BLaER1 treated with 17β-estradiol and CSF1 and Interleukin-3, amounts not matched to agents 10 nM and 100 nM (cell line): ENCODE results near the gene ARHGAP8.
"Not testable (repeated sequence)": the region's sequence is repeated elsewhere in the genome, so short reads cannot be mapped to it uniquely, and the experiment has no call there.

Experiments used
- H3K27ac ChIP-seq, 11 experiments: shearing (Covaris generic); formaldehyde crosslinking; 2 replicates each; pipeline ENCODE4 v1.8.1; 2022
- H3K27me3 ChIP-seq, 11 experiments: shearing (Covaris generic); formaldehyde crosslinking; 2 replicates each; pipeline ENCODE4 v1.8.1; 2022
- H3K36me3 ChIP-seq, 11 experiments: shearing (Covaris generic); formaldehyde crosslinking; 2 replicates each; pipeline ENCODE4 v1.8.1; 2022
- H3K4me1 ChIP-seq, 10 experiments: shearing (Covaris generic); formaldehyde crosslinking; 2 replicates each; pipeline ENCODE4 v1.8.1; 2022
- H3K4me2 ChIP-seq, 11 experiments: shearing (Covaris generic); formaldehyde crosslinking; 2 replicates each; pipeline ENCODE4 v1.8.1; 2022
- H3K4me3 ChIP-seq, 10 experiments: shearing (Covaris generic); formaldehyde crosslinking; 2 replicates each; pipeline ENCODE4 v1.8.1; 2022
- H3K9ac ChIP-seq, 11 experiments: shearing (Covaris generic); formaldehyde crosslinking; 2 replicates each; pipeline ENCODE4 v1.8.1; 2022
- H3K9me3 ChIP-seq, 11 experiments: shearing (Covaris generic); formaldehyde crosslinking; replicated peaks in 1 of 11; 2 replicates each; pipeline ENCODE4 v1.8.1; 2022
- H4K20me1 ChIP-seq, 11 experiments: shearing (Covaris generic); formaldehyde crosslinking; 2 replicates each; pipeline ENCODE4 v1.8.1; 2022
- Cebpa-rat ChIP-seq, 11 experiments: shearing (Covaris generic); IDR thresholded peaks; 2 replicates each; pipeline ENCODE4 v1.8.1; 2022

ARHGAP8 gene

GRCh38 chr22:44793106-44793505 is 40.7 kb downstream of the ARHGAP8 start:
- TF ChIP-seq Cebpa-rat (IDR thresholded peaks at IDR 0.05): no peak
- no peaks in the 10 kb centered on the region for H3K9me3 ChIP-seq
- H3K4me1 ChIP-seq: no peaks in the 10 kb centered on the region
- H3K36me3 ChIP-seq: no peaks in the 10 kb centered on the region
- H3K4me2 ChIP-seq: no peak overlapping the region
- H3K9ac ChIP-seq: no peak overlapping the region
- no peaks in the 10 kb centered on the region; a peak in 1 of 22 replicates for H4K20me1 ChIP-seq
- no peaks in the 10 kb centered on the region for H3K27me3 ChIP-seq
- H3K4me3 ChIP-seq: no peak overlapping the region
- H3K27ac ChIP-seq: no peak overlapping the region

- Histone ChIP-seq H3K27me3 (no peaks in the 10 kb centered on the region), H3K27ac (no peak overlapping the region)
- no peak for TF ChIP-seq Cebpa-rat (IDR thresholded peaks at IDR 0.05)
Observed at GRCh38 chr22:44793506-44794172, 41.3 kb downstream of the ARHGAP8 start.

GRCh38 chr22:44795701-44796630 is 43.6 kb downstream of the ARHGAP8 start:
- Histone ChIP-seq H4K20me1 (peaks cover 0 to 12% (median 0%) of the 10 kb centered on the region in 11 experiments; a peak in 1 of 22 replicates), H3K4me2 (no peak overlapping the region), H3K36me3 (no peaks in the 10 kb centered on the region), H3K9me3 (no peaks in the 10 kb centered on the region), H3K4me3 (no peak overlapping the region), H3K4me1 (no peaks in the 10 kb centered on the region), H3K9ac (no peak overlapping the region), H3K27me3 (no peaks in the 10 kb centered on the region), H3K27ac (no peak overlapping the region)
- no peak for TF ChIP-seq Cebpa-rat (IDR thresholded peaks at IDR 0.05)

More at GRCh38 chr22:44793506-44794172, 41.3 kb downstream of the ARHGAP8 start:
- Histone ChIP-seq H3K4me2 (no peak overlapping the region), H3K36me3 (no peaks in the 10 kb centered on the region), H3K4me3 (no peak overlapping the region), H3K9ac (no peak overlapping the region), H4K20me1 (peaks cover 0 to under 1% (median 0%) of the 10 kb centered on the region in 11 experiments; a peak in 1 of 22 replicates), H3K9me3 (no peaks in the 10 kb centered on the region), H3K4me1 (no peaks in the 10 kb centered on the region)

- Histone ChIP-seq H3K4me1 (no peaks in the 10 kb centered on the region; a peak in 1 of 20 replicates), H3K9me3 (no peaks in the 10 kb centered on the region), H3K36me3 (no peaks in the 10 kb centered on the region), H3K4me2 (no peak overlapping the region), H3K9ac (no peak overlapping the region), H3K4me3 (no peak overlapping the region), H3K27ac (no peak overlapping the region), H4K20me1 (peaks cover 0 to 12% (median 0%) of the 10 kb centered on the region in 11 experiments; a peak in 1 of 22 replicates), H3K27me3 (no peaks in the 10 kb centered on the region)
- TF ChIP-seq Cebpa-rat (IDR thresholded peaks at IDR 0.05): no peak
Observed at GRCh38 chr22:44797181-44797725, 44.9 kb downstream of the ARHGAP8 start.

DNA sequence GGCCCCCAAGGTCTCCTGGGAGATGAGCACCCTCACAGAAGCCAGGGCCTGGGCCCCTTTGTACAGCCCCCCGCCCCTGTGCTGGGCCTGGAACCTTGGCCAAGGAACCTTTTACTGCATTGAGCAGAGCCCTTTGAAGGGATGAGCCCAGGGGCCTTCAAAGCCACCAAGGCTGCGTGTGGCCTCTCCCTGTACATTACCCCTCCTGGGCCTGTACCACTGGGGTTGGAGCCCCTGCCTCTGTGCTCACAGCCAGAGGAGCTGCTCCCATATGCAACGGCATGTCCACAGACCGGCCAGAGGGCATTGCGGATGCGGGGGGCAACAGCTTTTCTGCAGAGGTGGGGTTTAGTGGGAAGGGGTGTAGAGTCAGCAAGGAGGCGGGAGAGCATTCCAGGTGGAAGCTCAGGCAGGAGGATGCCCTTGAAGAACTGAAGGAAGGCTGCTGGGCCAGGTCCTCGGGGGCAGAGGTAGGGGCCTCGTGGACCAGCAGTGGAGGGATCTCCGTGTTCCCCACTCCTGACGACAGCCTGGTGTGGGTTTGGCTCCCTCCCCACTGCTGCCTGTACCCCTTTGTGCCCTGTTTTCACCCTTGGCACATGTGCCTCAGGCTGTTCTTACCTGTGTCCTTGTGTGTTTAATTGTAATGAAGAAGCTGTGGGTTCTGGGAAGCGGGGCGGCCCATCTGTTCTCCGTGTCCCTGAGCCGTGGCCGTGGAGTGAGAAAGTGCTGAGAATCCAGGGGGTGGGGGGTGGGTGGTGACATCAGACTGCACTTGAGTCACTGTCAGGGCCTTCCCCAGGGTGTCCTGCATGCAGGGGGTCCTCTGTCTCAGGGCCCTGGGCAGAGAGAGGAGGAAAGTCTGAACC is 46.9 kb downstream of the ARHGAP8 start:
- no peaks in the 10 kb centered on the region for H3K36me3 ChIP-seq
- H3K9me3 ChIP-seq: no peaks in the 10 kb centered on the region
- TF ChIP-seq Cebpa-rat (IDR thresholded peaks at IDR 0.05): no peak
- no peak overlapping the region for H3K27ac ChIP-seq
- H3K9ac ChIP-seq: no peak overlapping the region
- H3K4me3 ChIP-seq: no peak overlapping the region
- H3K4me2 ChIP-seq: no peak overlapping the region
- peaks cover 0 to 12% (median 0%) of the 10 kb centered on the region in 11 experiments; a peak in 1 of 22 replicates for H4K20me1 ChIP-seq
- H3K27me3 ChIP-seq: no peaks in the 10 kb centered on the region
- H3K4me1 ChIP-seq: peaks cover 0 to 8% (median 0%) of the 10 kb centered on the region in 10 experiments; a peak in 4 of 20 replicates

DNA sequence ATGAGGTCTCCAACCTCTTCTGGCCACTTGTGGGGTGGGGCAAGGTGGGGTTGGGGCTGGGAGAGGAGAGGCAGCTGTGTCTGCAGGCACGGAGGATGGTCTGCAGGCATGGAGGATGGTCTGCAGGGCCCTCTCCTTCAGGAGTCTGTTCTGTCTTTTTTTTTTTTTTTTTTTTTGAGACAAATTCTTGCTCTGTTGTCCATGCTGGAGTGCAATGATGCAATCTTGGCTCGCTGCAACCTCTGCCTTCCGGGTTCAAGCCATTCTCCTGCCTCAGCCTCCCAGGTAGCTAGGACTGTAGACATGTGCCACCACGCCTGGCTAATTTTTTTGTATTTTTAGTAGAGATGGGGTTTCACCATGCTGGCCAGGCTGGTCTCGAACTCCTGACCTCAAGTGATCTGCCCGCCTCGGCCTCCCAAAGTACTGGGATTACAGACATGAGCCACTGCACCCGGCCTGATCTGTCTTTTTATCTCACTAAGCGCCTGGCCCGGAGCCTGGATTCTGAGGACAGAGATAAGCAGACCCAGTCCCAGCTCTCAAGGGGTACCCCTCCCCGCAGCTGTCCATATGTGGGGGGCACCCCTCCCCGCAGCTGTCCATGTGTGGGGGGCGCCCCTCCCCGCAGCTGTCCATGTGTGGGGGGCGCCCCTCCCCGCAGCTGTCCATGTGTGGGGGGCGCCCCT is 47.7 kb downstream of the ARHGAP8 start:
- H3K9me3 ChIP-seq, H3K4me3 ChIP-seq, H3K36me3 ChIP-seq, H3K27ac ChIP-seq, H3K27me3 ChIP-seq, H3K4me1 ChIP-seq, H3K9ac ChIP-seq, H3K4me2 ChIP-seq: not testable (repeated sequence)
- peaks cover 0 to 12% (median 0%) of the 10 kb centered on the region in 11 experiments; a peak in 1 of 22 replicates for H4K20me1 ChIP-seq

DNA sequence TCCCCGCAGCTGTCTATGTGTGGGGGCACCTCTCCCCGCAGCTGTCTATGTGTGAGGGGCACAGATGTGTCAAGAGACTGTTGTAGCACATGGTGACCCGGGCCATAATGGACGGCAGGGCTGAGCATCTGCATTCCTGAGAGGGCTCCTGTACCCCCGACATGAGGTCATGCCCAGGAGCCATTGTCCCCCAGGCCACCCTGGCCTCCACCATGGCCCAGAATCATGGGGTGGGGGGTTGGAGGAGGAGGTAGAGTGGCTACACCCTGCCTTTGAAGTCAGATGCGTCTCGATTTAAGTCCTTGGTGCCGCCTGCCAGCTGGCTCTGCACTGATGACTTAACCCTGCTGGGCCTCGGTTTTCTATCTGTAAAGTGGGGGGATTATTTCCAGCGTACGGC is 49.1 kb downstream of the ARHGAP8 start:
- 0 out of 22 replicates have a peak, but pooled peaks cover 0 to 12% (median 0%) of the 10 kb centered on the region in 11 experiments for H4K20me1 ChIP-seq
- H3K27ac ChIP-seq: no peak overlapping the region
- no peaks in the 10 kb centered on the region for H3K36me3 ChIP-seq
- no peaks in the 10 kb centered on the region for H3K27me3 ChIP-seq
- H3K4me1 ChIP-seq: peaks cover 0 to 8% (median 0%) of the 10 kb centered on the region in 10 experiments; a peak in 4 of 20 replicates
- H3K4me3 ChIP-seq: no peak overlapping the region
- no peak for TF ChIP-seq Cebpa-rat (IDR thresholded peaks at IDR 0.05)
- no peak overlapping the region for H3K9ac ChIP-seq
- no peak overlapping the region for H3K4me2 ChIP-seq
- H3K9me3 ChIP-seq: no peaks in the 10 kb centered on the region

DNA sequence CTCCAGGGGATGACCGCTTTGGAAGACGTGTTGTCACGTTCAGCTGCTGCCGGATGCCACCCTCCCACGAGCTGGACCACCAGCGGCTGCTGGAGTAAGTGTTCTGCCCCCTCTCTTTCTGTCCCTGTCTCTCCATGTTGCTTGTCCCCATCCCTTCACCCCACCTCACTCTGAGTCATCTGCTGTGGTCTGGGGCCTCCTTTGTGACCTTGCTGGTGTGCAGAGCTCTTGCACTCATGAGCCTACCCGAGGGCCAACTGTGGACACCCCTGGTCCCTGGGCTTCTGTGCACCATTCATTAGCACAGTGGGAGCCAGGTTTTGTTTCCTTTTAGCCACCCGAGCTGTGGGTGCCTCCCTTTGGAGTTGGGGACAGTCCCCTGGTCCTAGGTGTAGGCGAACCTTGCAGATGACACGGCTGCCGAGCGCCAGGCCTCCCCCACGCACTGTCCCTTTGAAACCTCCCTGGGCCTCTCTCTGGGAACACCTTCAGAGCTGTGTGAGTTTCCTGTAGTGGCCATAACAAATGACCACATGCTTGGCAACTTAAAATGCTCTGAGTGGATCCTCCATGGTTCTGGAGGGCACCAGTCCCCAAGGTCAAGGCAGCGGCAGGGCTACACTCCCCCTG is 49.8 kb downstream of the ARHGAP8 start:
- Histone ChIP-seq H3K27ac (no peak overlapping the region), H3K4me2 (no peak overlapping the region), H3K27me3 (no peaks in the 10 kb centered on the region), H3K9me3 (no peaks in the 10 kb centered on the region), H3K36me3 (no peaks in the 10 kb centered on the region), H3K4me1 (peaks cover 0 to 8% (median 0%) of the 10 kb centered on the region in 10 experiments; a peak in 4 of 20 replicates), H3K9ac (no peak overlapping the region), H4K20me1 (peaks cover 0 to 12% (median 0%) of the 10 kb centered on the region in 11 experiments; a peak in 1 of 22 replicates), H3K4me3 (no peak overlapping the region)
- no peak for TF ChIP-seq Cebpa-rat (IDR thresholded peaks at IDR 0.05)
